ENCODE results near the gene GID8.

GID8 gene

DNA sequence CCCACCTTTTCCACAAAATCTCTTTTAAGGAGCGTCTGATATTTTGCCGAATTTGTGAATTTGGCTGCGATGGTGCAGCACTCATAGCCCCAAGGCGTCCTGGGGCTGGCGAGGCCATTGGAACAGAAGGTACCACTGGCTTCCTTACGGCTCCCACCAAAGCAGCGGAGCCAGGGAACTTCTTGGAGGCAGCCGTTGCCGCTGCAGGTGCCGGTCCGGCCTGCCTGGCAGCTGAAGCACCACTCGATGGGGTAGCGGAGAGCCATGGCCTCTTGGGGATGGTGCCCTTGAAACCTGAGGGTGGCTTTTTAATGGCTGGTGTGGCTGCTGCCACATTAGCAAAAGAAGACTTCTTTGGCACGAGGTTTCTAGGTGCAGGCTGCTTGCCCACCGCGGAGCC, 41.4 kb upstream of the GID8 start:
- Histone ChIP-seq H3K4me1 (ENCODE audit: control insufficient read depth, insufficient read depth, low read length) (peaks cover 17% of the 10 kb centered on the region), H3K4me3 (ENCODE audit: low read length) (no peak overlapping the region), H3K9ac (ENCODE audit: low read length) (no peak overlapping the region), H3K36me3 (ENCODE audit: control insufficient read depth, insufficient read depth, low read length, severe bottlenecking) (peaks cover 64% of the 10 kb centered on the region), H3K27me3 (replicated peaks; ENCODE audit: control insufficient read depth, insufficient read depth, low read length) (no peaks in the 10 kb centered on the region), H3K9me3 (ENCODE audit: control insufficient read depth, low read length) (no peaks in the 10 kb centered on the region)
- DNase-seq (ENCODE audit: low read depth), result no peak

DNA sequence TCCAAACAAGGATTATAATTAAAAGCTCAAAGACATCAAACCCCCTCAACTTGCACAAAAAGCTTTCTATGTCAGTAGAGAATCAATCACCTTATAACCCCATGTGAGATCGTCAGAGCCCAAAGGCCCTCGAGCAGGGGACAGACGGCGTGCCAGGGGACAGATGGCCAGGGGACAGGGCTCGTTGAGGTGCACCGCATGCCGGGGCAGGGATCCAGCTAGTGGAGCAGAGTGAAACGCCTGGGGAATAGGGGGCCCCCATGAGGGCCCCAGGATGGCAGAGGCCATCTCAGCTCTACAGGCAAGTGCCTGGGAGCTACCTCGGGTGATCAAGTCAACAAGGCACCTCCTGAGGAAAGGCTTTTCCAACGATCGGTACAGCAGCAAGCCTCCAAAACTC, 40.3 kb upstream of the GID8 start:
- Histone ChIP-seq H3K9ac (ENCODE audit: low read length) (no peak overlapping the region), H3K36me3 (ENCODE audit: control insufficient read depth, insufficient read depth, low read length, severe bottlenecking) (peaks cover 64% of the 10 kb centered on the region), H3K4me3 (ENCODE audit: low read length) (no peak overlapping the region), H3K9me3 (ENCODE audit: control insufficient read depth, low read length) (no peaks in the 10 kb centered on the region), H3K4me1 (ENCODE audit: control insufficient read depth, insufficient read depth, low read length) (peaks cover 17% of the 10 kb centered on the region), H3K27me3 (replicated peaks; ENCODE audit: control insufficient read depth, insufficient read depth, low read length) (no peaks in the 10 kb centered on the region)
- DNase-seq (ENCODE audit: low read depth), result no peak

DNA sequence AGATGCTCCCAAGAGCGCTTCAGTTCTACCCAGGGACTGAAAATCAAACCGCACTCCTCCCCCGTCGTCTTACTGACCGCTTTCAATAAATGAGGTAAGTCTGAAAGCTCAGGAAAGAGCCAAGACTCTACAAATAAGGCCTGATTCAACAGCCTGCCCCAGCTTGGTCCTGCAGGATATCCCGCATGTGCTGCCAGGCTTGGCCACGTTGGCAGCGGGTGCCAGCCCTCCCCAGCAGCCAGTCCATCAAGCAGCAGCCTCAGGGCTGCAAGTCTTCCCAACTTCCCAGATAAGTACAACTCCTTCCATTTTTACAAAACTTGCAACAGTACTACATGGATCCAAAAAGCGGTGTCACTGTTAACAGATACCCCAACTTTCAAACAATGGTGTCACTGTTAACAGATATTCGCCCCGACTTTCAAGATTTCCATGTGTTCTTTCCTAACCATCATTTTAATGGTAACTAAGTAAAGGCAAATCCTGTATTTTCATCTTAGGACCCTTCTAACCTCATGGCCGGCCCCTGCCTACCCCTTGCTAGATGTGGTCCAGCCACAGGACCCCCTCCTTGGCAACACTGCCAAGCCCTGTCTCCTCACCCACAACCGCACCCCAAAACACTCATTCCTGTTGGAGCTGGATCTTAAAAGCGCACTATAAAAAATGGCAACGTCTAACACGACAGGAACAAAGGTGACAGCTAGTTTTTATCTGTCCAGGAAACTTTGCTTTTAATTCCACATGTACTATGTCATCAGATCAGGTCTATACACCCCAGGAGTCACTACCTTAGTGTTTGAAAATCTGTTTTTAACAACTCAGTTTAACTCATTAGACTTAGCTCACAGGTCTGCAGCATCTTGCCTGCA, 39.6 kb upstream of the GID8 start:
- DNase-seq (ENCODE audit: low read depth), result no peak
- Histone ChIP-seq H3K36me3 (ENCODE audit: control insufficient read depth, insufficient read depth, low read length, severe bottlenecking) (peaks cover 64% of the 10 kb centered on the region), H3K4me1 (ENCODE audit: control insufficient read depth, insufficient read depth, low read length) (peaks cover 17% of the 10 kb centered on the region), H3K9me3 (ENCODE audit: control insufficient read depth, low read length) (no peaks in the 10 kb centered on the region), H3K27me3 (replicated peaks; ENCODE audit: control insufficient read depth, insufficient read depth, low read length) (no peaks in the 10 kb centered on the region), H3K4me3 (ENCODE audit: low read length) (no peak overlapping the region), H3K9ac (ENCODE audit: low read length) (no peak overlapping the region)

DNA sequence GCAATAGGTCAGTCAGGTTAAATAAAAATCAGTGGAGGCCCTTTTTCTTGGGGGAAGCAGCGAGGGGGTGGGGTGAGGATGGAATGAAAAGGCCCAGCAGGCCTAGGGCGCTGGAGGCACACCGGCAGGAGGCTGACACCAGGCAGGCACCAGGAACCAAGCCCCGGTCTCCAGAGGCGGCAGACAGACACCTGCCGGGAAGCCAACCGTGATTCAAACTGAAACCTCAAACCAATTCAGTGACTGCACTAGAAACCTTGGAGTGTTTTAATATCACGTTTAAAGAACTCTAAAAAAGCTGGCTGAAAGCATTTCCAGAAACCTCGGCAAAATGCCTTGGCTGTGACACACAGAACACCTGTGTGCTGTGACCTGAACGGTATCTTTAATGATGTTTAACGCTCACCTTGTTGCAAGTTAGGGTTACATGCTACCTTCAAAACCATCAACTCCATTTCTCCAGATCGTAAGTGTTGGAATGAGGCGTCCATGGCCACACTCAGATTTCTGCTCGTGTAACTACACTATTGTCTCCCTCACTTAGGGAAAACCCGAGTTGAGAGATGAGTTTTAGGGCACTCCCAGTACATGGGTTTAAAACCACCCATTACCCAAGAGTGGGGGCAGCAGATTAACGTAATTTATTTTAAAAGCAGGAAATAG, 38.8 kb upstream of the GID8 start:
- DNase-seq (ENCODE audit: low read depth), result no peak
- Histone ChIP-seq H3K36me3 (ENCODE audit: control insufficient read depth, insufficient read depth, low read length, severe bottlenecking) (peaks cover 64% of the 10 kb centered on the region), H3K9me3 (ENCODE audit: control insufficient read depth, low read length) (no peaks in the 10 kb centered on the region), H3K9ac (ENCODE audit: low read length) (peak overlapping the region; percentile 27), H3K27me3 (replicated peaks; ENCODE audit: control insufficient read depth, insufficient read depth, low read length) (no peaks in the 10 kb centered on the region), H3K4me1 (ENCODE audit: control insufficient read depth, insufficient read depth, low read length) (peaks cover 17% of the 10 kb centered on the region), H3K4me3 (ENCODE audit: low read length) (no peak overlapping the region)

DNA sequence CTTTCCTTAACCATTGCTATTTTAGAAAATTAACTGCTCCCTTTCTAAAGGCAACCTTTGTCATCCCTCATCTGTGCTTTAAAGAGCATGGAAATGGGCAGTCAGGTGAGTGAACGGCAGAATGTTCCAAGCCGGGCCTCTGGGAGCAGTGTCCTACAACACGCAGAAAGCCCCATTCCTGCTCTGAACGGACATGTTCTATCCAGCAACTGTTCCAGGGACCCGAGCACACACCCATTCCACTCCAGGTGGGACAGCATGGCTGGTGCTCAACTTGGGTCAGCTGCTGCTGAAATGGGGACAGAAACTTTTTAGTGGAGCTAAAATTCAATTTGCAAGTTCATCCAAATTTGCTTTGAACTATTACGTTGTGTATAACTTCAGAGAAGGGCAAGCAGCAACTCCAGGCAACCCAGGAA, 38.3 kb upstream of the GID8 start:
- Histone ChIP-seq H3K9ac (ENCODE audit: low read length) (peak overlapping the region; percentile 27), H3K9me3 (ENCODE audit: control insufficient read depth, low read length) (no peaks in the 10 kb centered on the region), H3K4me3 (ENCODE audit: low read length) (no peak overlapping the region), H3K4me1 (ENCODE audit: control insufficient read depth, insufficient read depth, low read length) (peaks cover 17% of the 10 kb centered on the region), H3K27me3 (replicated peaks; ENCODE audit: control insufficient read depth, insufficient read depth, low read length) (no peaks in the 10 kb centered on the region), H3K36me3 (ENCODE audit: control insufficient read depth, insufficient read depth, low read length, severe bottlenecking) (peaks cover 63% of the 10 kb centered on the region)
- peak; percentile 27 for DNase-seq (ENCODE audit: low read depth)

DNA sequence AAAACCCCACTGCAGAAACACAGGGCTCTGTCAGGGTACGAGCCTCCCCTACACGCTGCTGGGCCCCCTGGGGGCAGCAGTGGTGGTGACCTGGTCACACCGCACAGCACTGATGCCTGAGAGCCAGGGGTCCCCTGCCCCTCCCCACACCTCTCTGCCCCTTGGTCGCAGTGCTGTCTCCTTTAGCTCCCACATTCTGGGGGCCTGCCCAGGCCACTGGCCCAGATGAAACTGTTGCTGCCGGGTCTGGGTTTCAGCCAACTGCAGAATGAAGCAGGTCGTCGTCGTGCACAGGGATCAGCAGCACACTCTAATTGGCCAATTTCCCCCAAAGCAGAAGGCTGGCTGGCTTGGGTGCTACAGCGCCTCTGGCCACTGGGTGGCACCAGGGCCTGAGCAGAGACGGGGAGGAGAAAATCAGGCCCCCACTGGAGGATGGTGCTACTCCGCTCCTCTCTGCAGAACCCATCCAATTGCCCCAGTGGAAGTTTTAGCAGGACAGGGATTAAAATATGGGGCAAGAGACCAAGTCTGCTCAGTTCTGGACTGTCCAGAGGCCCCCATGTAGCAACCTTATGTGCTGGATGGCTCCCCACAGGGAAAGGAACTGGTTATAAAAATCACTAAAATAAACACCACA, 37.8 kb upstream of the GID8 start:
- no peaks in the 10 kb centered on the region for H3K9me3 ChIP-seq (ENCODE audit: control insufficient read depth, low read length)
- peaks cover 63% of the 10 kb centered on the region for H3K36me3 ChIP-seq (ENCODE audit: control insufficient read depth, insufficient read depth, low read length, severe bottlenecking)
- H3K9ac ChIP-seq (ENCODE audit: low read length), result peak overlapping the region; percentile 27
- no peak overlapping the region for H3K4me3 ChIP-seq (ENCODE audit: low read length)
- peaks cover 17% of the 10 kb centered on the region for H3K4me1 ChIP-seq (ENCODE audit: control insufficient read depth, insufficient read depth, low read length)
- DNase-seq (ENCODE audit: low read depth), result peak; percentile 83
- H3K27me3 ChIP-seq (replicated peaks; ENCODE audit: control insufficient read depth, insufficient read depth, low read length), result no peaks in the 10 kb centered on the region

DNA sequence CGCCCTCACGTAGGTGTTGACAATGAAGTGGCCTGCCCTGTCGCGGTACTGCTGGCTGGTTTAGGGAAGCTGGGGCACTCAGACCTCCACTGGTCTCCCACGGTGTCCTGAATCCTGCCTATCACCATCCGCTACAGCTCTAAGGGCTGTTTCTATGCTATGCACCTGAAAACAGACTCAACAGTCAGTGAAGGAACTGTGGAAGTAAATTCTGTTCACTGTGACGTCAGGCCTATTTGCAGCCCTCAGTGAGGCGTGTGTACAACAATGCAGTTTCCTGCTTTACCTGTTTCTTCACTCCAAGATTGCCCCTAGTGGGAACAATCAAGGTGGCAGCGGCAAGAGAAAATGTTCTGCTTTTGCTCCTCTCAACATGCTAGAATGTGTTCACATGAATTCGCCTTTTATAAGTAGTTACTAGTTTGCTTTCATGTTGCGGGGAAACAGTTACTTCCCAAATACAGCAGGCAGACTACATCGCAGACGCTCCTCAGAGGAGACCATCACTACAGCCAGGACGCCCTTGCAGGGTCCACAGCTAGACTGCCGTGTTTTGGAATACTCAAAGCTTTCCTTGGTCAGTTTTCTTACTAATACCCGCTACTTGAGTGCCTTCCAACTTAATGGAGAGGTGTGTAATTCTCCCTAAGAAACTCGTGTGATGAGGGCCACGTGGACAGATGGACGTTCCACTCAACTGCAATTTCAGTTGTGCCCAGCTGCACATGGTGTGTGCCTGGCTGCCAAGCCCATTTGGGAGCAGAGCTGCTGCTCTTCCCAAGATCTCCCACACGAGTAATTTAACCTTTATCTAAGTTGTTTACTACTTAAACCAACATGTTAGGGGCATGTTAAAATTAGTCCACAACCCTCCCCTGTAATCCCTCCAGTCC, 37.0 kb upstream of the GID8 start:
- no peak overlapping the region for H3K9ac ChIP-seq (ENCODE audit: low read length)
- no peak for DNase-seq (ENCODE audit: low read depth)
- no peak overlapping the region for H3K4me3 ChIP-seq (ENCODE audit: low read length)
- no peaks in the 10 kb centered on the region for H3K9me3 ChIP-seq (ENCODE audit: control insufficient read depth, low read length)
- H3K36me3 ChIP-seq (ENCODE audit: control insufficient read depth, insufficient read depth, low read length, severe bottlenecking), result peaks cover 63% of the 10 kb centered on the region
- peaks cover 17% of the 10 kb centered on the region for H3K4me1 ChIP-seq (ENCODE audit: control insufficient read depth, insufficient read depth, low read length)
- H3K27me3 ChIP-seq (replicated peaks; ENCODE audit: control insufficient read depth, insufficient read depth, low read length), result no peaks in the 10 kb centered on the region

DNA sequence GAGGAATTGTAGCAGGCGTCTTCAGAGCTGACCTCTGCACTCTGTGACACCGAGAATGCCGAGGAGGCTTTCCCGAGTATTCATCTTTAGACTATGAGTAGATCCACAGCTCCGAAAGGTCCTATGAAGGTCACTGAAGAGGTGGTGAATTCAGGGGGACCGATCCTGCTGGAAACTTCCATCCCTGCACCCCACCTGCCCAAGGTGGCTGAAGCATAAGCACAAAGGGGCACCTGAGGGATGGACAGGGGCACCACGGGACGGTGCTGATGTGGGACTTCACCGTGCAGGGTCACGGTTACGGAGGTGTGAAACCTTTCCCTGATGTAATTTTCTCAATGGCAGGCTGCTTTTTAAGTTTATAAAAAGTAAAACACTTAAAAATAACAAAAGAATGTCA, 36.1 kb upstream of the GID8 start:
- DNase-seq (ENCODE audit: low read depth), result no peak
- Histone ChIP-seq H3K9ac (ENCODE audit: low read length) (no peak overlapping the region), H3K27me3 (replicated peaks; ENCODE audit: control insufficient read depth, insufficient read depth, low read length) (no peaks in the 10 kb centered on the region), H3K9me3 (ENCODE audit: control insufficient read depth, low read length) (no peaks in the 10 kb centered on the region), H3K4me3 (ENCODE audit: low read length) (no peak overlapping the region), H3K4me1 (ENCODE audit: control insufficient read depth, insufficient read depth, low read length) (peaks cover 17% of the 10 kb centered on the region), H3K36me3 (ENCODE audit: control insufficient read depth, insufficient read depth, low read length, severe bottlenecking) (peaks cover 64% of the 10 kb centered on the region)

DNA sequence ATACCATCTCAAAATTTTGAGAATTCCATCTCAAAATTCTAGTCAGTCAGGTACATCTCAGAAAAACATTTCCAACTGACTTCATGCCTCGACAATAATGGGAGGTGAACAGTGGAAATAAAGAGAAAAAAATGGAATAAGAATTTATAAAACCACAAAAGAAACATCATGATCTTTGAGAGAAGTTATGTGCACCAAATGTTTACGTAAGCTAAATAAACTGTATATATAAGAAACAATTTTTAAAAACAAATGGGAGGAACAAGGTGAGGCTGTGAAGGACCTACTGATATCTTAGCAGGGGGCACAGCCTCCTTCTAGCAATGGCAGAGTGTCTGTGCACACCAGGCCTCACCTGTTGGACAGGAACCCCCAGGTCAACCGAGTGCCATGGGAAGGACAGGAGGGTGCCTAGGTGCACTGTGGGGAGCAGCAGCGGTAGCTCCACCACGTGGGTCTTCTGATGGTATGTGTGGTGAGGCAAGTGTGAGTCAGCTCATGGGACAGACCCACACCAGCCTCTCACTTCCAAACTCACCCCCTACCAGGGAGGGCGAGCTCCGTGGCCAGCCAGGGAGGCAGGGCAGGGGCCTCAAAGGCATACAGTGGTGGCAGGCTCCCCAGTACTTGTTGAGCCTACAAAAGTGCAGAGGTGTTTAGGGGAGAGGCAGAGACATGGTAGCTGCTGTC, 34.9 kb upstream of the GID8 start:
- Histone ChIP-seq H3K4me1 (ENCODE audit: control insufficient read depth, insufficient read depth, low read length) (peaks cover 17% of the 10 kb centered on the region), H3K9ac (ENCODE audit: low read length) (no peak overlapping the region), H3K4me3 (ENCODE audit: low read length) (no peak overlapping the region), H3K9me3 (ENCODE audit: control insufficient read depth, low read length) (no peaks in the 10 kb centered on the region), H3K36me3 (ENCODE audit: control insufficient read depth, insufficient read depth, low read length, severe bottlenecking) (peaks cover 68% of the 10 kb centered on the region), H3K27me3 (replicated peaks; ENCODE audit: control insufficient read depth, insufficient read depth, low read length) (no peaks in the 10 kb centered on the region)
- DNase-seq (ENCODE audit: low read depth), result no peak

DNA sequence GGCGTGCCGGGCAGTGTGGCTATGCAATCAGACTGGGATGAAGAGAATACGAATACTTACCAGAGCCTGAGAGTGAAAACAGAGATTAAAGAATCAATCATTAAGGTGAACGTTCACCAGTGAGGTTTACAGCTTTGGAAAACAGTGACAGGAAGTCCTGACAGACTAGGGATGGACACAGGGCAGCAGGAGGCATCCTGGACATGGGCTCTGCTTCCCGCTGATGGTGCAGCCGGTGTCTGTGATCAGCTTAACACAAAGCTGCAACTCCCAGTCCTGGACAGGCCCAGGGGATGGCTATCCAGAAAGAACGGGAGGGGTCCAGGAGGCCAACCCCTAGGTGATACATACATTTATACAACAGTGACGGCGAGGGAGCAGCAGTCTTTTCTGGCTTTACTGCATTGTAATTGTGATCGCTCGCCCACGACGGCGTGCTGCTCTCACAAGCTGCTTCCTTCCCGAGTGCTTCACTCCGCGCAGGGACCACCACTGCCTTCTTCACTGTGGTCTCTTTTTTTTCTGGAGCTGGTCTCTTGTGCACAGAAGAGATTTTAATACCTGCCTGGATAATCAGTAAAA, 32.3 kb upstream of the GID8 start:
- Histone ChIP-seq H3K9ac (ENCODE audit: low read length) (no peak overlapping the region), H3K36me3 (ENCODE audit: control insufficient read depth, insufficient read depth, low read length, severe bottlenecking) (peaks cover 94% of the 10 kb centered on the region), H3K4me3 (ENCODE audit: low read length) (no peak overlapping the region), H3K9me3 (ENCODE audit: control insufficient read depth, low read length) (no peaks in the 10 kb centered on the region), H3K4me1 (ENCODE audit: control insufficient read depth, insufficient read depth, low read length) (peaks cover 4% of the 10 kb centered on the region), H3K27me3 (replicated peaks; ENCODE audit: control insufficient read depth, insufficient read depth, low read length) (no peaks in the 10 kb centered on the region)
- no peak for DNase-seq (ENCODE audit: low read depth)

All from adipocyte (in vitro differentiated cells).